Islet precursor cell (in vitro differentiated cells): ENCODE results near the gene UBXN6.

ENCODE experiments used
- DNase-seq: peaks from one replicate; pipeline ENCODE4 v3.0.0-alpha.2; 2018

UBXN6 gene

DNA sequence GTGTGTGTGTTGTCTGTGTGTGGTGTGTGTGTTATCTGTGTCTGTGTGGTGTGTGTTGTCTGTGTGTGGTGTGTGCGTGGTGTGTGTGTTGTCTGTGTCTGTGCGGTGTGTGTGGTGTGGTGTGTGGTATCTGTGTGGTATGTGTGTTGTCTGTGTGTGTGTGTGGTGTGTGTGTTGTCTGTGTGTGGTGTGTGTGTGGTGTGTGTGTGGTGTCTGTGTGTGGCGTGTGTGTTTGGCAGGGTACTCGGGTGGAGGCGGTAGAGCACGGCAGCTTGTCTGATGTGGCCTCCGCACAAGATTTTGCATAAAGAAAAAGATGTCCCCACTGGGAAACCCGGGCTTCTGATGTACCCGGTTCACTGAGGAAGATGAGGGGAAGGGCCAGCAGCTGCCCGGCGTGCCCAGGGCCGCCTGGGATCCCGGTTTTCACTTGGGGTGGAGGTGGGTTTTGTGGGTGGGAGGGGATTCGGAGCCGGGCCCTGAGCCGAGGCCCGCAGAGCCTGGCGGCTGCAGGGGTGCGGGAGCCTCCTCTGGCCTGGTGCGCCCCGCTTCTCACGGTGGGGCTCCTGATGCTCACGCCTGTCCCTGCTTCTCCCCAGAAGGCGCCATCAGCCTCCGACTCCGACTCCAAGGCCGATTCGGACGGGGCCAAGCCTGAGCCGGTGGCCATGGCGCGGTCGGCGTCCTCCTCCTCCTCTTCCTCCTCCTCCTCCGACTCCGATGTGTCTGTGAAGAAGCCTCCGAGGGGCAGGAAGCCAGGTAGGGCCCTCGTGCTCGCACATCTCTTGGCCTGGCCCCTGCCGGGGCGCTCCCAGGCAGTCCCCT lies 35.7 kb upstream of the UBXN6 start:
- DNase-seq, result no peak

DNA sequence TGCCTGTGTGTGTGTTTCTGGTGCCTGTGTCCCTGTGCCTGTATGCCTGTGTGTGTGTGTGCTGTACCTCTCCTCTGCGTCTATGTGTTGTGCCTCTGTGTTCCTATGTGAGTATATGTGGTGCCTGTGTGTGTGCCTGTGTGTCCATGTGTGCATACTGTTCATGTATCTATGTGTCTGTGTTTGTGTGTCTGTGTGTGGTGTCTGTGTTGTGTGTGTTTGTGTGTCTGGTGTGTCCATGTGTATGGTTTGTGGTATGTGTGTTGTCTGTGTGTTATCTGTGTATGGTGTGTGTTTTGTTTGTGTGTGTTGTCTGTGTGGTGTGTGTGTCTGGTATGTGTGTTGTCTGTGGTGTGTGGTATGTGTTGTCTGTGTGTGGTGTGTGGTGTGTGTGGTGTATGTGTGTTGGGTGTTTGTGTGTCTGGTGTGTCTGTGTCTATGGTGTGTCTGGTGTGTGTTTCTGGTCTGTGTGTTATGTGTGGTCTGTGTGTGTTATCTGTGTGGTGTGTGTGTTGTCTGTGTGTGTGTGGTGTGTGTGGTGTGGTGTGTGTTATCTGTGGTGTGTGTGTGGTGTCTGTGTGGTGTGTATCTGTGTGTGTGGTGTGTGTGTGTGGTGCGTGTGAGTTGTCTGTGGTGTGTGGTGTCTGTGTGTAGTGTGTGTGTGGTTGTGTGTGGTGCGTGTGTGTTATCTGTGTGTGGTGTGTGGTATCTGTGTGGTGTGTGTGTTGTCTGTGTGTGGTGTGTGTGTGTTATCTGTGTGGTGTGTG lies 34.9 kb upstream of the UBXN6 start:
- DNase-seq, result no peak

DNA sequence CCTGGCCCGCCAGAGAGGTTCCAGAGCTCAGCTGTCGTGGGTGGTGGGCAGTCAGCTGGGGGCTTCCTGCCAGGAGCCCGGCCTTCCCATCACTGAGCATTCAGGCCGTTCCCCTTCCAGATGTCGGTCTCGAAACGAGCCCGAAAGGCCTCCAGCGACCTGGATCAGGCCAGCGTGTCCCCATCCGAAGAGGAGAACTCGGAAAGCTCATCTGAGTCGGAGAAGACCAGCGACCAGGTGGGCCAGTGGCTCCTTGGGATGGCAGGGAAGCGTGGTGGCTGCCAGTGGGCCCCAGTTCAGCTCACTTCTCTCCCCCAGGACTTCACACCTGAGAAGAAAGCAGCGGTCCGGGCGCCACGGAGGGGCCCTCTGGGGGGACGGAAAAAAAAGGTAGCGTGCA lies 33.9 kb upstream of the UBXN6 start:
- no peak for DNase-seq

DNA sequence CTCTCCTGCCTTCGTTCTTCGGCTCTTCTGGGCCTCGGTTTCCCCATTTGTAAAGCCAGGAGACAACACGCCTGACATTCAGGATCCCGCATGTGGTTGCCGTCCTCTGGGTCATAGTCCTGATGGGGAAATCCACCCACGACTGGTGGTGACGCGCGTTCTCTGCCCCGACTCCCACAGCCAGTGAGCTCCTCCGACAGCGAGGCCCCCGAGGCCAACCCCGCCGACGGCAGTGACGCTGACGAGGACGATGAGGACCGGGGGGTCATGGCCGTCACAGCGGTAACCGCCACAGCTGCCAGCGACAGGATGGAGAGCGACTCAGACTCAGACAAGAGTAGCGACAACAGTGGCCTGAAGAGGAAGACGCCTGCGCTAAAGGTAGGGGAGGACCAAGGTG lies 30.9 kb upstream of the UBXN6 start:
- no peak for DNase-seq

DNA sequence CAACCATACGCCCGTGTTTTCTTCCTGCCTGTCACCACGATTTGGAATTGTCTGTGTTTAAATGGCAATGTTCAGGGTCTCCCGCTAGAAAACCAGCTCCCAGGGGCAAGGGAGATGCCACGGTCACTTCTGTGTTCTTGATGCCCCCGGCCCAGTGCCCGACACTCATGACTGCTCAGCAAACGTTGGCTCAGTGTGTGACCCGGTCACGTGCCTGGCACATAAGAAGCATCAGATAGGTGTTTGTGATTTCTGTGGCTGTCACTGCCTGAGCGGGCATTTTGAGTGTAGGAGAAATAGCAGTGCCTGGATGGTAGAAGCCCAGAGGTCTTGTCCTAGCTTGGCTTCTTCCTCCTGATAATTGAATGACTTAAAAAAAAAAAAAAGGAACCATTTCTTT lies 30.0 kb upstream of the UBXN6 start:
- no peak for DNase-seq

DNA sequence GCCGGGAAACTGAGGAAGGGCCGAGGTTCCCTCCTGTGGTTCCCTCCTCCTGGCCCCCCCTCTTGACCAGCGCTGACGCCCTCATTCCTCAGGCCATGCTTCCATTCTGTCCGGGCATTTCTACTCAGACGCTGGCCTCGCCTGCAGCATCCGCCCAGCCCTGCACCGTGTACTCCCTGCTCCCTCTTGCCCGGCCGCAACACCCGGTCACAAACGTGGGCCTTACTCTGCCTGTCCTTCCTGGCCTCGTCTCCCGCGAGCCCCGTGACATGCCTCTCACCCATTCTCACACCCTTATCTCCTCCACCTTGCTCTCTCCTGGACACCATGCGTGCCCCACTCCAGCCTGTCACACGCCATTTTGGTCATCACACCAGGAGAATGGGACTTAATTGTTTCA lies 25.8 kb upstream of the UBXN6 start:
- DNase-seq, result no peak

DNA sequence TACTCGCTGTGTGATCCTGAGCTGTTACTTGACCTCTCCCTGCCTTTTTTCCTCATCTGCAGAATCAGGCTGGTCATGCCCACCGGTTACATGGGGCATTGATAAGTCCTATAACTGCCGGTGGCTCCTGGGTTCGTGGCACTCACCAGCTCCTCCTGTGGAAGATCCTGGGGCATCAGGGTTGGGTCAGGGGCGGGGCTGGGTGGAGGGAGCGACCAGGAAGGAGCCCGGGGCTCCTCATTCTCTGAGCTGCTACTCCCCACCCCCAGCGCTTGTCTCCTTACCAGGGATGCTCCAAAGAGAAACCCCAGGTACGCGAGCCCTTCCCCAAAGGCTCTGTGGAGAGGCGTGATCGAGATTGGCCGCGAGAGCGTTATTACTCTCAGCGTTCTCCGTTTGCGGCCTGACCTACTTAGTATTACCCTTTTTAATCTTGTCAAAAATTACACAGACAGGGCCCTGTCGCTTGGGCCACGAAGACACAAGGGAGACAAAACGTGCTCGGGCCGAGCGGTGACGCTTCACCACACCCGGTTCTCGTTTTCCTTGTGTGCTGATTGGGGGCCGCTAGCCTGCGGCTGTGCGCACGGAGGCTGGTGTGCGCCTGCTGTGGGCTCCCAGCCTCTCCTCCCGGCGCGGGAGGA lies 25.2 kb upstream of the UBXN6 start:
- no peak for DNase-seq

DNA sequence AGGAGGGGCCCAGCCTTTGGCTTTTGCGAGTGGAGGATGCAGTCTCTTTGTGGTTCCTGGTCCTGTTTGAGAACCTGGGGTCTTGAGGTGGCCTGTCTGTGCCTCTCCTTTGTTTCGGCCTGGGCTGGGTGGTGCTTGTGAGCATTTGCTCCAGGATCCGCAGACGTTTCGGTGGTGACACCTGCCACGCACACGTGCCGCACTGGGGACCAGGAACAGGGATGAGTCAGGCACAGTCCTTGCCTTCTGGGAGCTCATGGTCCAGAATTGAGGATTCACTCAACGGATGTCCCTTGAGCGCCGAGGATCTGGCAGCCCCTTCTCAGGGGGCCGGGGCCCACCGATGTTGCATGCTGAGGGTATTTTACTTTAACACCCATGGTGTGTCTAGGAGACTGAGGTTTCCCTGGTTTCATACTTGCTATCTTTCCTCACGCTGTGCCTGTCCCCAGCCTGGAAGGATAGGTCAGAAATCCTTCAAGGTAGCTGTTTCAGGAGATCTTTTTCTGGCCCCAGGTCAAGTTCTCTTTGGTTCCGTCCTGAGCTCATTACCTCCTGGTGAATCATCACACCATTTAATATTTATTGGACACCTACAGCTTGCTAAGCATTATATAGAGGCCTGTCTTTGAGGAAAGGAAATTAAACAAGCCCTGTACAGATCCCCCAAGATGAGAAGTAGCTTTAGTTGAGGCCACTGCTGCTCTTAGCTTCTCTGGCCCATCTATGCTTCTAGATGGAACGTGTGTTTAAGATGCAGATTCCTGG lies 19.6 kb upstream of the UBXN6 start:
- no peak for DNase-seq

DNA sequence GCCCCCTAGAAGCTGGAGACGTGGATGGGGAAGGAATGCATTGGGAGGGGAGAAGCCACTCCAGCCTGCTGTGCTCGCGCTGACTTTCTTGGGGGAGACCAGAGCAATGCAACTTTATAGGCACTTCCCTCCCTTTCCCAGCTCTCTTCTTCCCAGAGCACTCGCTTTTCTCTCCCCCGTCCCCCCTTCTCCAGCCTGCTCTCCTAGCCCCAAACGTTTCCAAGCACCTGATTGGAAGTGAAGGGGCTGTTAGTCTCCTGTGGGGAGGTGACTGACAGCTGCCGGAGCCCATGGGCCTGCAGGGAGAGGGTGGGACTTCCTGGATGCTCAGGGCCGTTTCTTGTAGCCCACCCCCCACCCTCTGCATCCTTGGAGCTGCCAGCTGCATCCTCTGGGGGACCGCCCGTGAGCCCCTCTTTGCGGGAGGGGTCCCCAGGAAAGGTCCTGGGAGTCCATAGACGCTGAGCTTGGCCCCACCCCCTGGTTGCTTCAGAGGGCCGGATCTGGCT lies 17.0 kb upstream of the UBXN6 start:
- DNase-seq, result peak; percentile 91

DNA sequence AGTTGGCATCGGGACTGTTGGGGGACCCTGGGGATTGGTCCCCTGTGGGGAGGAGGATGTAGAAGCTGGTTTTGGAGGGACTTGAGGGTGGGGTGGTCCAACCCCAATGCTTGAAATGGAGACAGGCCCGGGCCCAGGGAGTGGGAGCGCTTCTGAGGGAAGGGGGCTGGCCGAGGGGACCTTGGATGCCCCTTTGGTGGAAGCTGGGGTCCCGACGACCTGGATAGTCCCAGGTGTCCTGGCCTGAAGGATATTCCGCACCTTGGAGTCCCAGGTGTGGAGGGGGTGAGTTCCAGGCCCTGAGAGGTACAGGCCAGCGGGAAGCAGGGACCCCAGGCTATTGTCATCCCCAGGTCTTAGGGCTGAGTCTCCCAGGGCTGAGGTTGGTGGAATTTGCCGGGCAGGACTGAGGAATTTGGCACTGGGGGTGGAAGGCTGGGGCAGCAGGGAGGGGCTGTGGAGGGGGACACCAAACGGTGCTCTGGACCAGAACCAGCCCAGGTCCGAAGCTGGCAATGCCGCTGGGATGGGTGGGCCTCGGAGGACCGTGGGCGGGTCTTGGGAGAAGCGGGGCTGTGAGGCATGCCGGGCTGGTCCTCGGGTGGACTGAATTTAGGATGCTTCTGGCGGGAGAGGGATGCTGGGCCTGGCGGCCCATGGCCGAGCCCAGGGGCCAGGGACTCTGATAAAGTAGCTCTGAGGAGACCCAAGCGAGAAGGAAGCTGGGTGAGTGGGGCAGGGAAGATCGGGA lies 16.3 kb upstream of the UBXN6 start:
- DNase-seq, result no peak

DNA sequence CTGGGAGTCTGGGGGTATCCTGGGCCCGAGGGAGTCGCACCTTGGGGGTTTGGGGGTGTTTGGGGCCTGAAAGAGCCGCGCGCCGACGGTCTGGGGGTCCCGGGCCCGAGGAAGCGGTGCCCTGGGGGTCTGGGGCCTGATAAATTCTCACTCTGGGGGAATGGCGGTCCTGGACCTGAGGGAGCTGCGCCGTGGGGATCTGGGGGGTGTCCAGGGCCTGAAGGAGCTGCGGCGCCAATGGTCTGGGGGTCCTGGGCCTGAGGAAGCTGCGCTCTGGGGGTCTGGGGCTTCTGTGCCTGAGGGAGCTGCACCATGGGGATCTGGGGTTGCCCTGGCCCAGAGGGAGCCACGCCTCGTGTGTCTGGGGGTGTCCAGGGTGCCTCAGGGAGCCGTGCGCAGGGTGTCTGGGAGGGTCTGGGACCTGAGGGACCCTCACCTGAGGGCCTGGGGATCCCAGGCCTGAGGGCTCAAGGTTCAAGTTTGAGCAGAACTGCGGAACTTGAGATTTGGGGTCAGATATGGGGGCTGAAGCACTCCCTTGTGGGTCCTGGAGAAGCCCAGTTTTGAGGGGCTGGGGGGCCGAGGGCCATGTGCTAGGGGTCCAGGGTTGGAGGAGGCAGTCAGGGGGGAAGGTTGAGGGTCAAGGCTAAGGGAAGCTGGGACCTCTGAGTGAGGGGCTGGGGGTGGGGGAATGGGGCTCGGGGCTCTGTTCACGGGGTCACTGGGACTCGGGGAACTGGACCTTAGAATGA lies 15.6 kb upstream of the UBXN6 start:
- no peak for DNase-seq

DNA sequence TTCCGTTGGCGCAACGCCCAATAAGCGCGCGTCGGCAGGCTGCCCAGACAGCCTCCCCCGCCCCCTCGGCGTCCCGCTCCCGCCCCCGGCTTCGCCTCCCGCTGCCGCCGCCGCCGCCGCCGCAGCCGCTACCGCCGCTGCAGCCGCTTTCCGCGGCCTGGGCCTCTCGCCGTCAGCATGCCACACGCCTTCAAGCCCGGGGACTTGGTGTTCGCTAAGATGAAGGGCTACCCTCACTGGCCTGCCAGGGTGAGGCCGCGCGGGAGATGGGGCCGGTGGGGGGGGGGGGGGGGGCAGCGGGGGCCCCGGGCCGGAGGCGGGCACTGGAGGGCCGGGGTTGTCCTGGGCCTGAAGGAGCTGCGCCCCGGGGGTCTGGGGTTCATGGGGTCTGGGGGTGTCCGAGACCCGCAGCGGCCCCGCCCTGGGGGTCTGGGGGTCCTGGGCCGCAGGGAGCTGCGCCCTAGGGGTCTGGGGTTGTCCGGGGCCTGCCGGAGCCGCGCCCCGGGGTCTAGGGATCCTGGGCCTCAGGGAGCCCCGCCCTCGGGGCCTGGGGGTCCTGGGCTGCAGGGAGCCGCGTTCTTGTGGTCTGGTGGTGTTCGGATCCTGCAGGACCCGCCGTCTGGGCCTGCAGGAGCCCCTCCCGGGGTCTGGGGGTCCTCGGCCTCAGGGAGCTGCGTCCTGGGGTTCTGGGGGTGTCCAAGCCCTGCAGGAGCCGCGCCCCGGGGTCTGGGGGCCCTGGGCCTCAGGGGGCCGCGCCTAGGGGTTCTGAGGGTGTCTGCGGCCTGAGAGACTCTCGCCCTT lies 14.8 kb upstream of the UBXN6 start, which contains the start of gene HDGFL2:
HDGFL2 (plus strand) TSS at position 124 of the 801 bp plus-strand sequence; CDS start at position 178, 54 bp downstream.
- DNase-seq, result no peak

DNA sequence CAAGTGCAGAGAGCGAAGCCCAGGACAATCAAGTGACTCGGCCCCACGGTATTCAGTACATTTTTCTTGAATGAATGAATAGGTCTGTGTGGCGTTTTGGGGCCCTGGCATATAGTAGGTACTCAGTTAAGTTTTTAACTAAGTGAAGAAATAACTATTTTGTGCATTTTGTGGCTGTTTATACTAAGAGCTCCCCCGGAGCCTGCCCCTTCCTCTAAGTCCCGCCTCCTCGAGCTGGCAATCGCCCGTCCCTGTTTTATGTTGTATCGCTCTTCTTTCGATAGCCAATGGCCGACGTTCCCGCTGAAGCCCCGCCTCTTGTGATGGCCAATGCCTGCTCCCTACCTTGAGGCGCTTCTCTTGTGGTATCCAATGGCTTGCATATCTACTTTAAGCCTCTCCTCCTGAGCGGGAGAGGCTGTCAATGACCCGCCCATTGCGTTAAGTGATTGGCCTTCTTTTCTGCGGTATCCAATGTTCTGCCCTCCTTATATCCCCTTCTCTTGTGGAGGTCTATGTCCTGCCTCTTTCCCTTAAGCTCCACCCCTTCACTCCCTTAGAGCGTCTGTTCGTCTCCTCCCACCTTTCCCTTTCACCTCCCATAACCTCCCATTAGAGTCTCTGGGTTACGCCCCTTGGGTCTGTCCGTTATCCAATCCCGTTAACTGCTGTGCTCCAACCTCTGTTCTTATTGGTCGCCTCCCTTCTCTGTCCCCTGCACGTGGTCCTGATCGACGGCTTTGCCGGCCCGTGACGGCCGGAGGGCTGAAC lies 14.0 kb upstream of the UBXN6 start:
- peak; percentile 100 for DNase-seq

DNA sequence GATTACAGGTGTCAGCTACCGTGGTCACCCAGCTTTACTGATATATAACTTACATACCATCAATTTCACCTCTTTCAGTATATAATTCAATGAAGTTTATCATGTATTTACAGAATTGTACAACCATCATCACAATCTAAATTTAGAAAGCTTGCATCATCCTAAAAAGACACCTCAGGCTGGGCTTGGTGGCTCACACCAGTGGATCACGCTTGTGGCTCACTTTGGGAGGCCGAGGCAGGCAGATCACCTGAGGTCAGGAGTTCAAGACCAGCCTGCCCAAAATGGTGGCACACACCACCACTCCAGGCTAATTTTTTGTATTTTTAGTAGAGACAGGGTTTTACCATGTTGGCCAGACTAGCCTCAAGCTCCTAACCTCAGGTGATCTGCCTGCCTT lies 10.2 kb upstream of the UBXN6 start:
- DNase-seq, result no peak

DNA sequence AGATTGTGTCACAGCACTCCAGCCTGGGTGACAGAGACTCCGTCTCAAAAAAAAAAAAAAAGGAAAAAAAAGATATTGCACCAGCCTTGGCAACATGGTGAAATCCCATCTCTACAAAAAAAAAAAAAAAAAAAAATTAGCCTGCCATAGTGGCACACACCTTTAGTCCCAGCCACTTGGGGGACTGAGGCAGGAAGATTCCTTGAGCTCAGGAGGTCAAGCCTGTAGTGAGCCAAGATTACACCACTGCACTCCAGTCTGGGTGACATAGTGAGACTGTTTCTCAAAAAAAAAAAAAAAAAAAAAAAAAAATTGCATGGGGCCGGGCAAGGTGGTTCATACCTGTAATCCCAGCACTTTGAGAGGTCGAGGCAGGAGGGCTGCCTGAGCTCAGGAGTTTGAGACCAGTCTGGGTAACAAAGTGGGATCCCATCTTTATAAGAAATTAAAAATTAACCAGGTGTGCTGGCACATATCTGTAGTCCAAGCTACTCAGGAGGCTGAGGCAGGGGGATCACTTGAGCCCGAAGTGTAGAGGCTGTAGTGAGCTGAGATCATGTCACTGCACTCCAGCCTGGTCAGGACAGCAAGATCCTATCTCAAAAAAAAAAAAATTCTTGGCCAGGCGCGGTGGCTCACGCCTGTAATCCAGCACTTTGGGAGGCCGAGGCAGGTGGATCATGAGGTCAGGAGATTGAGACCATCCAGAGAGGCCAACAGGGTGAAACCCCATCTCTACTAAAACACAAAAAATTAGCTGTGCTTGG lies 7.4 kb upstream of the UBXN6 start:
- DNase-seq, result no peak

DNA sequence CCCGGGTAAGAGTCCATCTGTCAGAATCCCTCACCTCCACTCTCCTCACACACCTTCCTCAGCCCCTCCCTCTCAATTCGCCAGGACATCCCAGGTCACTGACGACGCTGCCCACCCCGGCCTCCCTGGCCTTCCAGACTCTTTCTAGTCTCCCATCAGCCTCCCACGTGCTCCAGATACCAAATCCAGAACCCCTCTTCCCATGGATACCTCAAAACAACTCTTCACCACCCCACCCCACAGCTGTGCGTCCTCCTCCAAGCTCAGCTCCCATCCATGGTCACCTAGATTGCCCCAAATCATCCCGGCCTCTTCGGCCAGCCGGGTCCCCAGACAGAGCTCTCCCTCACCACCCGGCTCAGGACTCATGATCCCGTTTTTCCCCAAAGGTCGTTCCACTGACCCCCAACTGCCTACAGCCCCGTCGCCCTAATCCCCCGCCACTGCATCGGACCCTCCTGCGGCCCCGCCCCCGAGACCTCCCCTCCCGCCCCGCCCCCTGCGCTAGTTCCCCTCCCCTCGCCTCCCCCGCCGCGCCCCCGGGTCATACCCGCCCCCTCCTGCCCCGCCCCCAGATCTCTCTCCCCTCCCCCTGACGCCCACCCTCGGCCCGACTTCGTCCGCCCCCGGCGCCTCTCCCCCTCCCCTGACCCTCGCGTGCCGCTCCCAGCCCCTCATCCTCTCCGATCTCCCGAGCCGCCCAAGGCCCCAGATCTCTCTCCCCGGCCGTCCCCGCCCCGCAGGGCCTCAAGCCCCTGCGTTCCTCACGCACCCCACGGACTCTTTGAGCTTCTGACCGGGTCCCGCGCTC lies 546 bp downstream of the UBXN6 start:
- DNase-seq, result peak; percentile 86

DNA sequence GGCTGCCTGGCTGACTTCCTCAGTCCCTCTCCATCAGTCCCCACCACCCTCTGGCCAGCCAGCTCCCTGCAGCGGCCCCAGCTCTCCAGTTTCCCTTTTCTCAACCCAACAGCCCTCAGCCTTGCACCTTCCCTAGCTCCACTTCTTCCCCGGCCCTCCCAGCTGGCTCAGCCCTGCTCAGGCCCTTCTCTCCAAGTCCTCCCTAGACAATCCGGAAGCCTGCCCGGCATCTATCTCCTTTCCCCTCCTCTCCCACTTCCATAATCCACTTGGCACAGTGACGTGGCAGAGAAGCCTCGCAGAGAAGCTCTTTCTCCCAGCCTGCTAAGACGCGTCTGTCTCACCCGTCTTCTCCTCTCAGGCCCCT lies 1.1 kb downstream of the UBXN6 start:
- DNase-seq, result peak; percentile 69
